CD4-positive, alpha-beta T cell treated with Interleukin-4 for 1 hour (primary cell): Measurements from ENCODE around the gene ERICH6B.

Experiments
- DNase-seq, 2 donors: peaks; one replicate each; pipeline ENCODE4 v3.0.0-alpha.2; 2020 to 2022

ERICH6B gene

GRCh38 chr13:45540864-45541263 is 74.7 kb downstream of the ERICH6B start:
- no peak for DNase-seq

GRCh38 chr13:45540195-45540594 is 75.3 kb downstream of the ERICH6B start:
- DNase-seq: no peak

DNA sequence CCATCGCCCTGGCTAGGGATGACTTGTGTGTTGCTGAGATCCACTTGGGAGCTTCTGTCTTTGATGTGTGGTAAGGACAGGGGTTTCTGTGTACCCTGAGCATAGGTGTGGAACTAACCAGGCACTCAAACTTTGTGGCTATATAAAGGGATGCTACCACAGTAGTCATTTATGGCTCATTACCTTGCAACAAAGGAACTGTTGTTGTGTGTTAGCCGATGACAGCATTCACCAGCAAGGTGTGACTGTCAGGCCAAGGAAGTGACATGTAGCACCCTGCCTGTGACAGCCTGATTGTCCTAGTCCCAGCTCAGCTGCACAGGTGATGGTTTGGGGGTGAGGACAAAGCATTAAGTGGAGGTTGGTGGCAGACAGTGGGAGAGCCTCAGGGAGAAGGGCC is 77.2 kb downstream of the ERICH6B start:
- no peak for DNase-seq

GRCh38 chr13:45537516-45537915 is 78.0 kb downstream of the ERICH6B start:
- no peak for DNase-seq

GRCh38 chr13:45536224-45536623 is 79.3 kb downstream of the ERICH6B start:
- no peak for DNase-seq

GRCh38 chr13:45534604-45535003 is 80.9 kb downstream of the ERICH6B start:
- no peak for DNase-seq

DNA sequence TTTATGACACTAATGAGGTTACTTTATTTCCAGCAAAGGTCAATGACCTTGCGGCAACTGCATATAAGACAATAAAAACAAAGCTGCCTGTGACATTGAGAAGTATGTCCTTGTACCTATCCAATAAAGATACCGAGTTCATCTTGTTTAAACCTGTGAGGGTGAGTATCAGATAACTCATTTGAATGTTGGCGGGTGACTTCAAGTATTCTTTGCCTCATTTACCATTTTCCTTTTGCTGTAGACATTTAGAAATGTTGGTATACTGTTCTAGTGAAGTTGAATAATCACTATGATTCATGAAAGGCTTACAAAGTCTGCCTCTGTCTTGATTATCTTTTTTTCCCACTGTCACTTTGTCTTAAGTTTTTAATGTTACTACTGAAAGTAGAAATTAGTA is 85.8 kb downstream of the ERICH6B start:
- DNase-seq: no peak

DNA sequence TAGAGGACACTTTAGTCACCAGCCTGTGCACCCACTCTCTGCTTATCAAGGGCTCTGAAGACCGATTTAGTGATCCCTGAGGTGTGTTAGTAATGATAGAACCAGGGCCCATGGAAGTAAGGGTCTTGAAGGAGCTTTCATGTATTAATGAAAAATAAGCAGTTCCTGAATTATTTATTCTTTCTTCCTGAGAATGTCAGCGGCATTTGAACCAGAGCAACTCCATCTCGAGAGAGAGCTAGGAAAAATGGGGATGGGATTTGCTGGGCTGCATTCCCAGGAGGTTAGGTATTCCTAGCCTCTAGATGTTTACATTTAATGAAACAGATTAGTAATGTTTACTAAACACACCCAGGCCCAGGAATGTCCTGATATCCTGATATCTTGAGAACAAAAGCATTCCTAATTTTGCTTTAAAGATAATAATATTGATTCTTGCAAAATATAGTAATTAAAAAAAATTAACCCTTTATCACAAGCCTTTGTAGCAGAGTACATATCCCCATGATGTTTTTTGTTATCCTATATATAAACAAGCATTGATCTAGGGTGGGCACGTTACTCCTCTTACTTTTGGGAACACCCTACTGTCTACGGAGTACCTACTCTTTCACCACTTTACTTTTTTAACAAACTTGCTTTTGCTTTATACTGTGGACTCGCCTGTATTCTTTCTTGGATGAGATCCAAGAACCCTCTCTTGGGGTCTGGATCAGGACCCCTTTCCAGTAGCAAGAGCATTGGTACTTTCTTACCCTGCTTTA is 87.7 kb downstream of the ERICH6B start:
- DNase-seq: no peak

- no peak for DNase-seq
These were observed 93.0 kb downstream of the ERICH6B start for GRCh38 chr13:45522571-45522970.

GRCh38 chr13:45521297-45521696 is 94.2 kb downstream of the ERICH6B start:
- DNase-seq: peak; percentile 2 to 39

- no peak for DNase-seq
These were observed 96.0 kb downstream of the ERICH6B start for GRCh38 chr13:45519493-45519892.

GRCh38 chr13:45518525-45519245 is 96.9 kb downstream of the ERICH6B start:
- no peak for DNase-seq

DNA sequence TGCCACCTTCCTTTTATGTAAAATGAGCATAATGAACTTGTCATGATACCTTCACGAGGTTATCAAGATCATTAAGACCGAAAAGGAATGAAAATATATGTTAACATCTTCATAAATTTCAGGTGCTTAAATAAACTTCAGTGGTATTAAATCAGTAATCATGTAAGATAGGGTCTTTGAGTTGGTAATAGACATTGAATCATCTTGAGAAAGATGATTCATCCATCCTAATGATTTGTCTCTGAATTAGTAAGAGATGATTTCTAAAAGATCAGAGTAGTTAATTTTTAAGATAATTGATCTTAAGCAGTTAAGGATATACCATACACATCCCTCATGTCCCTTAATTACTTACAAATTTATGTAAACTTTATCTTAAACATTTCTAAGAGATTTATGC is 98.8 kb downstream of the ERICH6B start:
- no peak for DNase-seq

GRCh38 chr13:45512098-45512496 is 103.4 kb downstream of the ERICH6B start:
- DNase-seq: no peak

- peak; percentile 24 to 75 for DNase-seq
These were observed 104.0 kb downstream of the ERICH6B start for GRCh38 chr13:45511310-45512097.

DNA sequence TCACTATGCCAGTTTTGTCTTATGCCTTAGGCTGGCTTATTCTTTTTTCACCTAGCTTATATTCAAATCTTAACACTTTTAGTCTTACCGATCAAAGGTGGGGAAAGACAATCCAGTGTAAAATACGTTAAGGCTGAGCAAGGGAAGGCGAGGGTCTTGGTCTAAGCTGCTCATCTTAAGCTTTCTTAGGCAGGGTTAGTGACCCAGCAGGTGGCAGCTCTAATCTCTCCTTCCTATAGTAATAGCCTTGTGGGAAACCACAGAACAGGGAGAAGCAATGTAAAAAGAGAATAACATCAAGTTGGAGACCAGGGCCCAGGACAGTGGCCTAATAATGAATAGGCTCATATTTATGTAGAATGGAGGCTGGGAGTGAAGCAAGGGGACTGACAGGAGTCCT is 104.9 kb downstream of the ERICH6B start:
- DNase-seq: no peak

DNA sequence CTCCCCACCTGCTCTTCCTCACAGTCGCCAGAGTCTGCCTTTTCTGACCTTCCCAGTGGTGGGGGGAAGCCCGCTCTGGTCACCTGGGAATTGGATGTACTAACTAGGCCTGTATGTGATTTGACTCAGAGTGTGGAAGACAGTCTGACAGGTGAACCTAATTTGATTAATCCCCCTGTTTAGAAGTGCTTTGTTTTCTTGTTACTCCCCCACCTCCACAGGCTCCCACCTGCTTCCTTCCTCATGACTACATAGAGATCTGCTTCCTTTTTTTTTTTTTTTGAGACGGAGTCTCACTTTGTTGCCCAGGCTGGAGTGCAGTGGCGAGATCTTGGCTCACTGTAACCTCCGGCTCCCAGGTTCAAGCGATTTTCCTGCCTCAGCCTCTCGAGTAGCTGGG is 106.8 kb downstream of the ERICH6B start:
- no peak for DNase-seq

DNA sequence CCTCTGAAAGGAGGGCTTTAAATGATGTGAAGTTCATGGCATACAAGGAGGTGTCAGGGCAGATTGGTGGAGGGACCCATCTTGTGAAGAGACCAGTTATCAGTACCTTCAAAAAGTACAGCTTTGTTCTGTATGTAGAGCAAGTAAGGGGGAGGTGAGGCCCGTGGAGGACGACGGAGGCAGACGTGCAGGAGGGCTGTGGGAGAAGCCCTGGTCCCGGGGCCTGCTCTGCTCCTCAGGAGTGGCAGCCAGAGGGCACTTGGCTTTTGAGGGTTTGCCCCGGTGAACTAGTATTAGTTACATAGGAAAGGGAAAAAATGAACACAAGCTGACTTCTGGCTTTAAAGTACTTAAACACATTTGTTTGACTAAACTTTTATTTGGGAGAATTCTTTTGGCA is 108.7 kb downstream of the ERICH6B start:
- no peak for DNase-seq

- DNase-seq: no peak
These were observed 111.9 kb downstream of the ERICH6B start for GRCh38 chr13:45503658-45504057.

DNA sequence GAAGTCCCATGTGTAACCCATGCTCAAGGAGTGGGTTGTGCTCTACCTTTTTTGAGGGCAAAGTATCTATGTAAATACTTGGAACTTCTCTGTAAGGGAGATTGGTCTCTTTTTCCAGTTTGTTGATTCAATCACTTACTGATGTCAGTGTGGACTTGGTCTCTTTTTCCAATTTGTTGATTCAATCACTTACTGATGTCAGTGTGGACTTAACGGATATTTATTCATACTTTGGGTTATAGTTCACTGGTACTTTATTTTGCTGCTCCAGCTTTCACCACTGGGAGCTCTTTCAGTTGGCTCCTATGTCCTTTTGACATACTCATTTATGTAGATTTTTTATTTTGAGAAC is 114.4 kb downstream of the ERICH6B start:
- DNase-seq: no peak

GRCh38 chr13:45500492-45501174 is 114.9 kb downstream of the ERICH6B start:
- DNase-seq: no peak

DNA sequence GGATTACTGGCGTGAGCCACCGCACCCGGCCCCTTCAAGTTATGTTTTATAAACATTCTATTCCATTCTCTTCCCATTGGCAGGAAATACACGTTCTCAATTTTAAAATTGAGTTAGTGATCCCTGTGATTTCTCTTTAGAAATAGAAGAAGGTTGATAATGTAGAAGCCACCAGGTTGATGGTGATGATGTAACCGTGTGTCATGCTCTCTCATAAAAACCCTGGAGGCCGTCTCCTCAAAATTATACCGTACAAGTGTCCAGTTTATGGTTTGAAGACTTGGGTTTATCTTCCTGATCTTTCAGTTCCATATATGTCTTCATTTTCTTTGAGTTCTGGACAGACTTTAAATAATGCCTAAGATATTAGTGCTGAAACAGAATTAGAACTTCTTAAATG is 118.6 kb downstream of the ERICH6B start:
- DNase-seq: no peak

GRCh38 chr13:45492538-45492937 is 123.0 kb downstream of the ERICH6B start:
- DNase-seq: no peak
